ENCODE data around the gene GRIA4.

DNA sequence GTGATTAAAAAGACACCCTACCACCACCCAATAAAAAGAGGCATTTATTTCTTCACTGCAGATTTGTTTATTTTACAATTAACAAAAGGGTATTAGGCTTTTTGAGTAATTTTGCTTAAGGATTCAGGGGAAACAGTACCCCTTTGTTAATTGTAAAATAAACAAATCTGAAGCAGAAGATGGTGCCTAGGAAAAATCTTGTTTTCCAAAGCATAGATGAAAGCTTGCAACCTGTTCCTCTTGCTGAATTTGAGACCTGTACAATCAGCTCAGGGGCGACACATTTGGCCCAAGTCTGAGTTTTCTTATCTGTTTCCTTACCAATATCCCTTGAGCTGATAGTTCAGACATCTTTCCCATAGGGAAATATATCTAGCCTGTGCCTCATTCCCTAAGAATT, 171.9 kb downstream of the GRIA4 start:
- TF ChIP-seq, protein P1, sequence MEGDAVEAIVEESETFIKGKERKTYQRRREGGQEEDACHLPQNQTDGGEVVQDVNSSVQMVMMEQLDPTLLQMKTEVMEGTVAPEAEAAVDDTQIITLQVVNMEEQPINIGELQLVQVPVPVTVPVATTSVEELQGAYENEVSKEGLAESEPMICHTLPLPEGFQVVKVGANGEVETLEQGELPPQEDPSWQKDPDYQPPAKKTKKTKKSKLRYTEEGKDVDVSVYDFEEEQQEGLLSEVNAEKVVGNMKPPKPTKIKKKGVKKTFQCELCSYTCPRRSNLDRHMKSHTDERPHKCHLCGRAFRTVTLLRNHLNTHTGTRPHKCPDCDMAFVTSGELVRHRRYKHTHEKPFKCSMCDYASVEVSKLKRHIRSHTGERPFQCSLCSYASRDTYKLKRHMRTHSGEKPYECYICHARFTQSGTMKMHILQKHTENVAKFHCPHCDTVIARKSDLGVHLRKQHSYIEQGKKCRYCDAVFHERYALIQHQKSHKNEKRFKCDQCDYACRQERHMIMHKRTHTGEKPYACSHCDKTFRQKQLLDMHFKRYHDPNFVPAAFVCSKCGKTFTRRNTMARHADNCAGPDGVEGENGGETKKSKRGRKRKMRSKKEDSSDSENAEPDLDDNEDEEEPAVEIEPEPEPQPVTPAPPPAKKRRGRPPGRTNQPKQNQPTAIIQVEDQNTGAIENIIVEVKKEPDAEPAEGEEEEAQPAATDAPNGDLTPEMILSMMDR (IDR thresholded peaks at IDR 0.05): no peak
- no peak for TF ChIP-seq POLR2A (IDR thresholded peaks at IDR 0.05)
- no peak for TF ChIP-seq POLR2AphosphoS5 (IDR thresholded peaks at IDR 0.05)
- no peak for TF ChIP-seq EP300 (IDR thresholded peaks at IDR 0.05)

Data from upper lobe of left lung (tissue), 4 donors.